GM21526 (cell line): Measurements from ENCODE around the gene SMC3.
"Not testable (repeated sequence)": the region's sequence is repeated elsewhere in the genome, so short reads cannot be mapped to it uniquely, and the experiment has no call there.

Experiments
- ATAC-seq: cut with Tn5 transposase; IDR thresholded peaks from one replicate; pipeline ENCODE4 v1.9.1; 2021; ENCODE audit warnings: moderate library complexity; ENCODE audit not compliant: unreplicated experiment, low FRiP score

The SMC3 gene

DNA sequence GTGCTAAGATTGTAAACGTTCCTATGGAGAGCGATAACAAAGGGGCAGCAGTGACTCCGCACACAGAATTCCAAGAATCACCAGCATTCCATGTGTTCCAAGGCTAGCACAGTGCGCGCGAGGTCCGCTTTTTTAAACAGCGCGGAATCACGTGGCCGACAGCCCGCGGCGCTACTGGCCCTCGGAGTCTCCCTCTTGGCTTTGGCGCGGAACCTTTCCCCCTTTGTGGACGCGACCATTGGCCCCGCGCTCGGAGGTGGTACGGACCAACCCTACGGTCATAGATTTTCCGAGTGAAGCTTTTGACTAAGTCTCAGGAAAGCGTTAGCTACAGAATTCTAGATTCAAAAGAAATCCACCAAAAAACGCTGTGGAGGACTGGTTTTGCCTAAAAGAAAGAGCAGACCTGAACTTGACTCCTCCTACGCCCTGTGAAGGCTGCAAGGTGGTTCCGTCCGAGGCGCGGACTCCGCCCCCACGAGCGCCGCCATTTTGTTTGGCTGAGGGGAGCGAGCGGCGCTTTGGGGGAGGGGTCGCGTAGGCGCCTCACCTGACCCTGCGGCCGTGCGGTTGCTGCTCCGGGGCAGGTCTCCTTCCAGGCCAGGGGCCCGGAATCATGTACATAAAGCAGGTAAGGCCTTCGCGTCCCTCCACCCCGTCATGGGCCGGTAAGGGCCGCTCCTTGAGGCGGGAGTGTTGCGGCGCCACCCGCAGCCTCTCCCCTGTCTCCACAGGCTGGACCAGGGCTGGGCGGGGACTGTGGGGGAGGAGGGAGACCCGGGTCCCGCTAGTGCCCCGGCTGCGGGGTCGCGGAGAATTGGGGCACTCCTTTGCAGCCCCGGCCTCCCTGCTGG, at the start of gene SMC3:
SMC3 (plus strand) TSS at position 495 of the 854 bp plus-strand sequence; CDS start at position 617, 122 bp downstream.
- peak; percentile 89 for ATAC-seq

- ATAC-seq, result no peak
These were observed 45.0 kb upstream of the SMC3 start for GRCh38 chr10:110522365-110522988.

DNA sequence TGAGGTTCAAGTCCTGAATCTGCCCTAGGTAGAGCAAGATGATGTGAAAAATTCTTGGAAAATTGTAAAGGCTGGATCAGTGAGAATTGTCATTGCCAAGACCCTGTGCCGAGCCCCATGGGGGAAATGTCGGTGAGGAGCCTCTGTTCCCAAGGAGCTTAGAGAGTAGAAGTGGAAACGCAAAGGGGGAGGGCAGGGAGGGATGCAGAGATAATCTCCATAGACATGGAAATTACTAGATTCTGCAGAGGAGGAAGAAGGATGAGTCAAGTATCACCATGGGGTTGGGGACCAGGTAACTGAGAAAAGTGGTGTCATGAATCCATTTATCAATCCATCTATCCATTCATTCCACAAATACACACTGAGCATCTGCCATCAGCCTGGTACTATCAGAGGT, 43.8 kb upstream of the SMC3 start:
- ATAC-seq, result no peak

GRCh38 chr10:110524179-110524858, 43.2 kb upstream of the SMC3 start:
- ATAC-seq, result no peak

DNA sequence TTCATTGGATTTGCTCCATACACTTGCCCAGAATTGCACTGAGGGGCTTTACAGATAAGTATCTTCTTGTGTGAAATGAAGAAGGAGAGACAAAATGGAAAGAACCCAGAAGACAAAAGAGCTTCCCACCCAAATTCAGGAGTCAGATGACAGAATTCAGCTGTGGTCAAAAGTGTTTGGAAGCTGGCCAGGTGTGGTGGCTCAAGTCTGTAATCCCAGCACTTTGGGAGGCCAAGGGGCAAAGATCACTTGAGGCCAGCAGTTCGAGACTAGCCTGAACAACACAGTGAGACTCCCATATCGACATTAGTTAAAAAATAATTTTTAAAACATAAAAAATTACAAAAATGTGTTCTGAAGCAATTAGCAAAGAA, 42.6 kb upstream of the SMC3 start:
- ATAC-seq, result no peak

- ATAC-seq, result no peak
These were observed 41.9 kb upstream of the SMC3 start for GRCh38 chr10:110525349-110526260.

GRCh38 chr10:110527731-110528171, 39.7 kb upstream of the SMC3 start:
- no peak for ATAC-seq

GRCh38 chr10:110528224-110528996, 39.1 kb upstream of the SMC3 start:
- peak; percentile 13 for ATAC-seq

DNA sequence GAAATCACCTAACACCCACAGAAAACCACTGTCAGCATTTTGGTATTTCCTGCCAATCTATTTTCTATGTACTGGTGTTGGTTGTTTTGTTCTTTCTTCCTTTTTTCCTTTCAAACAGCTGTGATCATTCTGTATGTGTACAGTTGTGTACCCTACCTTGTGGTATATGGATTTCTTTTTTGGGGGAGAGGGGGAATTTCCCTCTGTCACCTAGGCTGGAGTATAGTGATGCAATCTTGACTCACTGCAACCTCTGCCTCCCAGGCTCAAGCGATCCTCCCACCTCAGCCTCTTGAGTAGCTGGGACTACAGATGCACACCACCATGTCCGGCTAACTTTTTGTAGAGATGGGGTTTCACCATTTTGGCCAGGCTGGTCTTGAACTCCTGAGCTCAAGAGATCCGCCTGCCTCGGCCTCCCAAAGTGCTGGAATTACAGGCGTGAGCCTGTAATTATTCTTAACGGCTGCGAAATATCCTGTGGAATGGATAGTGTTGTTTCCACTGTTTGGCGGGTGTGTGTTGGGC, 38.4 kb upstream of the SMC3 start:
- peak; percentile 57 for ATAC-seq

DNA sequence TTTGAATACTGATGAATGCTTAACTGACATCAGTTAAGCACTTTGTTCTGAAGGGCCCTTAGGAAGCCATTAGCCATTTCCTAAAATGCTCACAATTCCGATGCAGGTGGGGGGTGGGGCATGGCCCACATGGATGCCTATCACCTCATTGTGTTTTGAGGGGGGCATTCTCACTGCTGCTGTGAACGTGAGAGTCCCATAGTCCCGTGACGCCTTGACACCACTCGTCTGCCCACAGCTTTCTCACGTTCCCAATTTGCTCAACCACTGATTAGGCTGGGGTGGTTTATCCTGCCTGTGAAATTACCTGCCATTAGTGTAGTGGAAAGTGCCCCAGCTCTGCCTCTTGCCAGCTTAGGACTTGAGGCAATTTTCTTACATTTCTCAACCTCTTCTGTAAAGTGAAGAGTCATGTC, 37.9 kb upstream of the SMC3 start:
- no peak for ATAC-seq

DNA sequence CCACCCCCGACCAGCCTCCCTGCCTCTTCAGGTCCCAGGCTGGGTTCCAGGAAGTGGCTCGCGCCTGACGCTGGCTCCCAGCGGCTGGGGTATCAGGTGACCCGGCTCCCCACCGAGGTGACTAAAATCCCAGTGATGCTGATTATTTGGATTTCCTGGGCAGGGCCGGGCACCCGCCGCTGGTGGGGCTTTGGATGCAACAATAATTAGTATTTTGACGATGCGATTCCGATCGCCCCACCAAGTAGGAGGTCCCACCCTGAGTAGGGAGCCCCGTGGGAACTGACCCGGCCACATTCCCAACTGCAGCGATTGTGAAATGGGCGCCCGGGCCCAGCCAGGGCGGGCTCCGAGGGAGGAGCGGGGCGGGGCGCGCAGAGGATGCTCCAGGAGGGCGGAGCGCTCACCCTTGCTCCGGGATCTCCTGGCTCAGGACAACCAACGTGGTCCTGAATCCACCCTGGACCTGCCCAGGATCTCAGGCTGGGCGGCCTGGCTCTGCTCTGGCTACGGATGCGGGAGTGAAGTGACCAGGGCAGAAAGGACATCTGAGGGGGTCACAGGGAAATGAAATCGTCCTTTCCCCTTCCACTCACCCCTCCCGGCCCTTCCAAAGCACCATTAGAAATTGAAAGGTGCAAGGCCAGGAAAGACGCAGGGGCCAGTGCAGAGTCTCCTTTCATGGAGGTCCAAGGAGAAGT, 37.2 kb upstream of the SMC3 start:
- ATAC-seq, result no peak

GRCh38 chr10:110531687-110532086, 35.8 kb upstream of the SMC3 start:
- no peak for ATAC-seq

DNA sequence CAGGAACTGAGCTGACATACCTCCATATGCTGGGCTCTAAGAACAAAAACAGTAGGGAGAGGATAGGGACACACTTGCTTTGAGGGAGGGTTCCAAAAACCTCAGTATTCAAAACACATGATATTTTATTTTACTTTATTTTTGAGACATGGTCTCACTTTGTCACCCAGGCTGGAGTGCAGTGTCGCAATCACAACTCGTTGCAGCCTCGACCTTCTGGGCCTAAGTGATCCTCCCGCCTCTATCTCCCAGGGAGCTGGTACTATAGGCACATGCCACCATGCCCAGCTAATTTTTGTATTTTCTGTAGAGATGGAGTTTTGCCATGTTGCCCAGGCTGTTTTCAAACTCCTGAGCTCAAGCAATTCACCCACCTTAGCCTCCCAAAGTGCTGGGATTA, 34.9 kb upstream of the SMC3 start:
- not testable (repeated sequence) for ATAC-seq

DNA sequence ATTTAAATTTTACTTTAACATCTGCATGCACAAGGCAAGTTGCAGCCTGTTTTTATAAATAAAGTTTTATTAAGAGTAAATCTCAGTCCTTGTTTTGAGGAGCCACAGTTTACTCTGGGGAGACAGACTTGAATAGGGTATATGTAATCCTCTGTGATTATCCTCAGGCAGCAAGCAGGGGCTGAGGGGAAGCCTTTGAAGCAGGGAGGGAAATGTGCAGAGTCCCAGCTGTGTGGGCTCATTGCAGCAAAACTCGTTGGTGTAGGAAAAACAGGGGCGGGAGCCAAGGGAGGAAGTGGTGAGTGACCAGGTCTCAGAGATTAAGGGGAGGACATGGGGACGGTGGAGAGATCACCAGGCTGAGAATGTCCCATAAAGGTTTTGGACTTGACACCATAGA, 34.3 kb upstream of the SMC3 start:
- ATAC-seq, result no peak

DNA sequence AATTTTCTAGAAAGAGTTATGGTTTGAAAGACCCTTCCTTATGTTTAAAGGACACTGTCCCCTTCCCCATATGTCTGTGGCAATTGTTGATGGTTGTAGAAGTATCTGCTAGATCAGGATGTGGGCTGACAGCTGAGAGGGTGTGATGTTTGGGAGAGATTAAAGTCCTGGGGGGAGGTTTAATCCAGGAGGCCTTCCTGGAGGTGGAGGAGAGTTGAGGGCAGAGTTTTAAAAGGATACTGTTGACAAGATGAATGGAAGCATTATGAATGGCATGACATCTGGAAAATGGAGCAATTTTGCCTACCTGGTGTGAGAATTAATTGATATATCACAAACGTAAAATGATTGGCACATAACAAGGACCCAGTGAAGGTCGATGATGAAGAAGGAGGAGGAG, 32.9 kb upstream of the SMC3 start:
- ATAC-seq, result no peak

- peak; percentile 74 for ATAC-seq
These were observed 31.3 kb upstream of the SMC3 start for GRCh38 chr10:110535958-110536891.

- no peak for ATAC-seq
These were observed 28.4 kb upstream of the SMC3 start for GRCh38 chr10:110539091-110539490.

- ATAC-seq, result no peak
These were observed 27.5 kb upstream of the SMC3 start for GRCh38 chr10:110540031-110540430.
